Activated CD8-positive, alpha-beta memory T cell treated with anti-CD3 and anti-CD28 coated beads for 36 hours (primary cell): ENCODE measurements around the gene KRTAP4-12. TPM values are rescaled to one million over a fixed set of nuclear protein-coding genes. Genes with fewer than 3 reads are reported as not detected.
"Not testable (repeated sequence)": the region's sequence is repeated elsewhere in the genome, so short reads cannot be mapped to it uniquely, and the experiment has no call there.

Source experiments
- CTCF ChIA-PET: fragments of 350-600 bp; sonication (Branson Sonifier 250); formaldehyde crosslinking; loops from one replicate; lab custom pipeline; 2021; ENCODE audit warnings: antibody characterized with exemption; lab: Charles Lee
- POLR2A ChIA-PET: fragments of 350-600 bp; sonication (Branson Sonifier 250); formaldehyde crosslinking; loops from one replicate; lab custom pipeline; 2021; ENCODE audit warnings: antibody characterized with exemption; lab: Charles Lee
- total RNA-seq, 2 experiments: library from RNA; stranded (reverse); gene quantifications; one replicate each; pipeline ENCODE4 v1.2.3, GENCODE V29; 2021

The KRTAP4-12 gene
- total RNA-seq, 2 experiments from 2014 or later = not detected

- POLR2A ChIA-PET, CTCF ChIA-PET: not testable (repeated sequence)
Measured at GRCh38 chr17:41099682-41100480, 24.1 kb downstream of the KRTAP4-12 start.

GRCh38 chr17:41098481-41098880 is 25.5 kb downstream of the KRTAP4-12 start:
- POLR2A ChIA-PET = no interaction called here

GRCh38 chr17:41098042-41098441 is 25.9 kb downstream of the KRTAP4-12 start, which contains the start of gene KRTAP4-8:
KRTAP4-8 (minus strand) TSS chr17:41098142; CDS start chr17:41098084, 58 bp downstream.
- ChIA-PET POLR2A (no interaction called here), CTCF (no interaction called here)

More at GRCh38 chr17:41098481-41098880, 25.5 kb downstream of the KRTAP4-12 start:
- CTCF ChIA-PET = no interaction called here

DNA sequence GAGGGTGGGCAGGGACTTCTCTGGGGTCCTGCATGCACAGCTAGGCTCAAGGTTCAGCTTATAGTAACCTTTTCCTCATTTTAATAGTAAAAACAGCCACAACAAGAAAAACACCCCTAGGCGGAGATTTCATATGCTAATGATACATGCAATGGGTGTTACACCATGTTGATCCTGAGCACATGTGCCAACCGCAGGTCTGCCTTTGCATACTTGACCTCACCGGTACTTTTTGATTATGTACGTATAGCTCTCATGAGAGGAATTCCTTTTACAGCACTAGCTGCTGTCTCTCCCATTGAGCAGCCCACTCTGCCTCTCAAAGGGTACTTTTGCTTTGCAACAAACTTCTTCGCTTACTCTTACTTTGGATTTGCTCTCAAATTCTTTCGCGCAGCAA is 27.9 kb downstream of the KRTAP4-12 start:
- POLR2A ChIA-PET = no interaction called here
- CTCF ChIA-PET = no interaction called here

DNA sequence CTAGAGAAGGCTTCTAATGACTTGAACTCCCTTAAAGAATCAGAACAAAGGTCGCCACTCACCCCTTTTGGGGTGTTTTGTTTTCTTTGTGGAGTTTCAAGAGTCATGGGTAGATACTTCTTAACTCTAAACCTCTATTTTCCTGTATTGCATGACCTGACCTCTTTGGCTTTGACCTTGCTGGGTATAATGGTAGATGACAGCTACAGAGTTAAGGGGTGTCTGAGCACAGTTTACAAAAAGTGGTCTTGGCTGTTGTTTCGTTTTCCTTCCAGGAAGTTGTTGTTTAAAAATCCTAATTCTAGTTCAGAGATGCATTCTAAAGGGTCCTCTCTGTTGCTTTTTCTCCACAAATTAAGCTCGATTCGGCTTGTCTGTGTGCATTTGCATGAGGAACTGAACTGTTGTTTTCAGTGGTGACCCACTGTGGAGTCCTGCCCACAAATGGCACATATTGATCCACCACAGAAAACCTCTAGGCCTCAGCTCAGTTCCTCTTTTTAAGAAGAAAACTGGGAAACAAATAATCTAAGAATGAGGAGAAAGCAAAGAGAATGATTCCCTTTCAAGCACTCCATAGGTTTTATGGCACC is 35.1 kb downstream of the KRTAP4-12 start:
- POLR2A ChIA-PET, CTCF ChIA-PET: not testable (repeated sequence)

- CTCF ChIA-PET, POLR2A ChIA-PET: not testable (repeated sequence)
Measured at GRCh38 chr17:41084100-41084856, 39.7 kb downstream of the KRTAP4-12 start, which contains the start of gene KRTAP4-7. KRTAP4-7 (plus strand) TSS chr17:41084150; CDS start chr17:41084207, 57 bp downstream.

DNA sequence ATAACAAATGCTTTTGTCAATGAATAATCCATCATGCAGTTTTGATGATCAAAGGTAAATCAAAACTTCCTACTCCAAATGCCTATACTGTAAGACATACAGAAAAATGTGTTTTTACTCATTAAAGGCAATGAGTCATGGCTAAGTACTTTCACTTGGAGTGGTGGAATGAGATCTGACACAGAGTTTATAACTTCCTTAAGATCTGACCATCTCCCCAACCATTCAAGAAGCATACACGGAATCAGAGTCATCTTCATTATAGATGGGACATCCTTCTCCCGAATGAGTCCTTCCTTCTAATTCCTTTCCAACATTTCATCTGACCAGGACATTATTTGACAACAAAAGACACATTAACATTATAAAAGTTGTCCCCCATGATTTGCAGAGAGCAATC is 40.6 kb downstream of the KRTAP4-12 start:
- CTCF ChIA-PET, POLR2A ChIA-PET: not testable (repeated sequence)

DNA sequence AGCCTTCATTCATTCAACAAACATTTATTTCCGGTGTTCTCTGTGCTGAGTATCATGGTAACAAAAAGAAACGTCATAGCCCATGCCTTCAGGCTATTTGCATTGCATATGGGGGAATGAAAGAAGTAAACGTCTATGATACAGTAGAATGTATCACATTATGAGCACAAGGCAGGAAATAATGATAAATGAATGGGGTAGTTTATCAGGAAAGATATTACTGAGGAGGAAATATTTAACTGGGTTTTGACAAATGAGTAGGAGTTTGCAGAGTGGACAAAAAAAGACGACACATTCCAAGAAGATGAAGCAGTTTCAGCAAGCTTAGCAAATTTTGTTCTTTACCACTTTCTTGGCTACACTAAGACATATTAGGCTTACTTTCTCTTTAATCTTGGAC is 41.4 kb downstream of the KRTAP4-12 start:
- POLR2A ChIA-PET = no interaction called here
- CTCF ChIA-PET = no interaction called here

- ChIA-PET POLR2A (no interaction called here), CTCF (no interaction called here)
Measured at GRCh38 chr17:41076788-41077187, 47.2 kb downstream of the KRTAP4-12 start.

DNA sequence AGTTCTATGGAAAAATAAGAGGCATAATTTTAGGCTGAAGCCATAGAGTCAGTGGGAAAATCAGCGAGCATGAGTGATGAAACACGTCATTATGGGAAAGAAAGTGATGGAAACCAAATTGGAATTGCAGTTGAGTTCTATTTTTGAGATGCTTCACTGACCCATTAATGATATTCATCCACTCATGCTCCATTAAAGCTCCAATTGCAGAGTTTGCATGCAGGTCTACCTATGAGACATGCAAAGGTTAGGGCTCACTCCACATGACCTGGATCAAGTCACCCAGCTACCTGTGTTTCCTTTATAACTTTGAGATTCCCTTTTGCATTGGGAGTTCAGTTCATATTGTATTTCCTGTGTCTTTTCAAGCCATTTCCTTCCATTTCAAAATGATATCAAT is 50.3 kb downstream of the KRTAP4-12 start:
- ChIA-PET POLR2A (no interaction called here), CTCF (no interaction called here)

Other genes with a start within 250 kb of the KRTAP4-12 start
- gene KRT20, start 238.9 kb downstream of the KRTAP4-12 start, total RNA-seq = not detected
- not detected for gene KRT23, start 186.5 kb downstream of the KRTAP4-12 start, total RNA-seq
- gene KRT39, start 157.2 kb downstream of the KRTAP4-12 start, total RNA-seq = not detected
- not detected for gene KRT40, start 139.9 kb downstream of the KRTAP4-12 start, total RNA-seq
- not detected for gene KRTAP3-3, start 130.0 kb downstream of the KRTAP4-12 start, total RNA-seq
- not detected for gene KRTAP3-2, start 124.3 kb downstream of the KRTAP4-12 start, total RNA-seq
- not detected for gene KRTAP3-1, start 115.1 kb downstream of the KRTAP4-12 start, total RNA-seq
- gene KRTAP1-5, start 97.0 kb downstream of the KRTAP4-12 start, total RNA-seq = not detected
- not detected for gene KRTAP1-4, start 94.0 kb downstream of the KRTAP4-12 start, total RNA-seq
- gene KRTAP1-3, start 89.3 kb downstream of the KRTAP4-12 start, total RNA-seq = not detected
- not detected for gene KRTAP1-1, start 82.7 kb downstream of the KRTAP4-12 start, total RNA-seq
- gene KRTAP2-1, start 76.9 kb downstream of the KRTAP4-12 start, total RNA-seq = not detected
- gene KRTAP2-2, start 69.0 kb downstream of the KRTAP4-12 start, total RNA-seq = not detected
- not detected for gene KRTAP2-3, start 64.1 kb downstream of the KRTAP4-12 start, total RNA-seq
- gene KRTAP2-4, start 58.3 kb downstream of the KRTAP4-12 start, total RNA-seq = not detected
- not detected for gene KRTAP4-7, start 40.0 kb downstream of the KRTAP4-12 start, total RNA-seq
- gene KRTAP4-8, start 26.0 kb downstream of the KRTAP4-12 start, total RNA-seq = not detected
- gene KRTAP4-16, start 22.0 kb downstream of the KRTAP4-12 start, total RNA-seq = not detected
- not detected for gene KRTAP4-9, start 18.8 kb downstream of the KRTAP4-12 start, total RNA-seq
- gene KRTAP4-11, start 5.8 kb downstream of the KRTAP4-12 start, total RNA-seq = not detected
- not detected for gene KRTAP4-6, start 16.4 kb upstream of the KRTAP4-12 start, total RNA-seq
- gene KRTAP4-5, start 25.6 kb upstream of the KRTAP4-12 start, total RNA-seq = not detected
- gene KRTAP4-4, start 36.6 kb upstream of the KRTAP4-12 start, total RNA-seq = not detected
- gene KRTAP4-3, start 44.0 kb upstream of the KRTAP4-12 start, total RNA-seq = not detected
- not detected for gene KRTAP4-2, start 54.0 kb upstream of the KRTAP4-12 start, total RNA-seq
- not detected for gene KRTAP4-1, start 60.7 kb upstream of the KRTAP4-12 start, total RNA-seq
- not detected for gene KRTAP9-1, start 65.7 kb upstream of the KRTAP4-12 start, total RNA-seq
- gene KRTAP9-2, start 102.5 kb upstream of the KRTAP4-12 start, total RNA-seq = not detected
- not detected for gene KRTAP9-3, start 108.3 kb upstream of the KRTAP4-12 start, total RNA-seq
- gene KRTAP9-8, start 113.8 kb upstream of the KRTAP4-12 start, total RNA-seq = not detected
- gene KRTAP9-4, start 125.5 kb upstream of the KRTAP4-12 start, total RNA-seq = not detected
- gene KRTAP9-9, start 131.2 kb upstream of the KRTAP4-12 start, total RNA-seq = not detected
- gene KRTAP9-6, start 141.2 kb upstream of the KRTAP4-12 start, total RNA-seq = not detected
- not detected for gene KRTAP9-7, start 151.5 kb upstream of the KRTAP4-12 start, total RNA-seq
- gene KRTAP29-1, start 178.7 kb upstream of the KRTAP4-12 start, total RNA-seq = not detected
- gene KRTAP16-1, start 185.1 kb upstream of the KRTAP4-12 start, total RNA-seq = not detected
- not detected for gene KRTAP17-1, start 191.5 kb upstream of the KRTAP4-12 start, total RNA-seq
- gene KRT33A, start 226.6 kb upstream of the KRTAP4-12 start, total RNA-seq = not detected
- gene KRT33B, start 245.6 kb upstream of the KRTAP4-12 start, total RNA-seq = not detected